SU-DHL-6 (cell line): ENCODE results near the gene PMEPA1.

ENCODE experiments used
- H2AFZ ChIP-seq: fragments of 200-600 bp; sonication (generic); 2 replicates; pipeline ENCODE4 v1.6.1; 2014; ENCODE audit warnings: low read depth, mild to moderate bottlenecking, moderate library complexity, mixed read lengths, antibody characterized with exemption, low read length; ENCODE audit not compliant: severe bottlenecking
- H3F3A ChIP-seq: fragments of 200-600 bp; shearing (Covaris generic); 2 replicates; pipeline ENCODE4 v1.6.0; 2016; ENCODE audit warnings: antibody characterized with exemption, mild to moderate bottlenecking; ENCODE audit not compliant: insufficient read depth
- H3K27ac ChIP-seq: fragments of 200-600 bp; sonication (generic); 2 replicates; pipeline ENCODE4 v1.5.1; 2016; ENCODE audit warnings: low read depth, mild to moderate bottlenecking, low read length, moderate library complexity, mixed read lengths
- H3K27me3 ChIP-seq: fragments of 200-600 bp; sonication (generic), shearing (Covaris generic); 2 replicates; pipeline ENCODE4 v1.6.0; 2014; ENCODE audit warnings: mild to moderate bottlenecking, low read length
- H3K36me3 ChIP-seq: fragments of 200-600 bp; sonication (generic); 2 replicates; pipeline ENCODE4 v1.6.1; 2014; ENCODE audit warnings: mild to moderate bottlenecking, low read length, mixed read lengths
- H3K4me2 ChIP-seq: fragments of 300-600, 200-600 bp; shearing (Covaris generic), sonication (generic); 2 replicates; pipeline ENCODE4 v1.6.0; 2014; ENCODE audit warnings: low read length, low read depth, mild to moderate bottlenecking; ENCODE audit not compliant: poor library complexity, severe bottlenecking
- H3K4me3 ChIP-seq: fragments of 200-600 bp; sonication (generic); 2 replicates; pipeline ENCODE4 v1.5.1; 2014; ENCODE audit warnings: antibody characterized with exemption, low read length, mild to moderate bottlenecking, mixed read lengths; ENCODE audit not compliant: insufficient read depth, poor library complexity, severe bottlenecking
- H3K79me2 ChIP-seq: fragments of 200-600 bp; sonication (generic); 2 replicates; pipeline ENCODE4 v1.6.1; 2014; ENCODE audit warnings: mild to moderate bottlenecking, low read length, moderate library complexity; ENCODE audit not compliant: insufficient read depth
- H3K9ac ChIP-seq: fragments of 200-600 bp; sonication (generic); 2 replicates; pipeline ENCODE4 v1.7.0; 2014; ENCODE audit warnings: mild to moderate bottlenecking, low read length
- H3K9me2 ChIP-seq: fragments of 200-600 bp; sonication (generic); replicated peaks from 2 replicates; pipeline ENCODE4 v1.6.1; 2014; ENCODE audit warnings: low read length; ENCODE audit not compliant: insufficient read depth
- H3K9me3 ChIP-seq: fragments of 200-600 bp; sonication (generic); 2 replicates; pipeline ENCODE4 v1.6.1; 2014; ENCODE audit warnings: low read length, mixed read lengths; ENCODE audit not compliant: insufficient read depth
- H4K20me1 ChIP-seq: fragments of 200-600 bp; sonication (generic); 2 replicates; pipeline ENCODE4 v1.6.1; 2014; ENCODE audit warnings: low read depth, mild to moderate bottlenecking, antibody characterized with exemption, low read length, moderate library complexity, mixed read lengths
- EZH2phosphoT487 ChIP-seq: fragments of 200-600 bp; sonication (generic), shearing (Covaris generic); conservative IDR thresholded peaks from 2 replicates; pipeline ENCODE4 v1.6.1; 2018; ENCODE audit warnings: mild to moderate bottlenecking, antibody characterized with exemption, low read length, moderate library complexity, mixed read lengths
- TF ChIP-seq, protein P1 (sequence below): fragments of 200-600 bp; sonication (generic); IDR thresholded peaks from one replicate; pipeline ENCODE4 v1.5.1; 2017; ENCODE audit warnings: antibody characterized with exemption, mild to moderate bottlenecking, low read length, moderate library complexity; ENCODE audit not compliant: insufficient read depth, poor library complexity, severe bottlenecking

Gene PMEPA1

DNA sequence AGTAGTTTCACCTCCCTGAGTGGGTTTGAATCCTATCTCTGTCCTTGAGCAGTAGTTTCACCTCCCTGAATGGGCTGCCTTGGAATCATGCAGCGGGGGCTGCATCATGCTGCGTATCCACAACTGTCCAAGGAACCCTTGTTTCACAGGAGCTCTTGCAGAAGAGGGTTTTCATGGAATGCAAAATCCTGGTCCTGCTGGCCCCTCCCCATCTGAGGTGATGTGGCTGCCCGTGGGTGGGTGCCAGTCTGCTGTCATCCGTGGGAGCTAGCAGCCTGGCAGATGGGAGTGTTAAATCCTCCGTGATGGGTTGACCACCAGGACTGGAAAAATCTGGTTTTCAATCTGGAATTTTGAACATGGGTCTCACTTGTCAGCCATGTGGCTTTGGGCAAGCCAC is 111.3 kb downstream of the PMEPA1 start:
- no peak overlapping the region for H3K27ac ChIP-seq
- H3F3A ChIP-seq, result no peaks in the 10 kb centered on the region
- no peaks in the 10 kb centered on the region for H4K20me1 ChIP-seq
- no peak overlapping the region for H2AFZ ChIP-seq
- no peaks in the 10 kb centered on the region for H3K79me2 ChIP-seq
- no peak overlapping the region for H3K4me2 ChIP-seq
- H3K36me3 ChIP-seq, result no peaks in the 10 kb centered on the region
- H3K9me2 ChIP-seq, result no peaks in the 10 kb centered on the region
- H3K27me3 ChIP-seq, result no peaks in the 10 kb centered on the region
- no peak overlapping the region for H3K4me3 ChIP-seq
- no peak overlapping the region for H3K9ac ChIP-seq
- no peaks in the 10 kb centered on the region for H3K9me3 ChIP-seq
- TF ChIP-seq, protein P1, sequence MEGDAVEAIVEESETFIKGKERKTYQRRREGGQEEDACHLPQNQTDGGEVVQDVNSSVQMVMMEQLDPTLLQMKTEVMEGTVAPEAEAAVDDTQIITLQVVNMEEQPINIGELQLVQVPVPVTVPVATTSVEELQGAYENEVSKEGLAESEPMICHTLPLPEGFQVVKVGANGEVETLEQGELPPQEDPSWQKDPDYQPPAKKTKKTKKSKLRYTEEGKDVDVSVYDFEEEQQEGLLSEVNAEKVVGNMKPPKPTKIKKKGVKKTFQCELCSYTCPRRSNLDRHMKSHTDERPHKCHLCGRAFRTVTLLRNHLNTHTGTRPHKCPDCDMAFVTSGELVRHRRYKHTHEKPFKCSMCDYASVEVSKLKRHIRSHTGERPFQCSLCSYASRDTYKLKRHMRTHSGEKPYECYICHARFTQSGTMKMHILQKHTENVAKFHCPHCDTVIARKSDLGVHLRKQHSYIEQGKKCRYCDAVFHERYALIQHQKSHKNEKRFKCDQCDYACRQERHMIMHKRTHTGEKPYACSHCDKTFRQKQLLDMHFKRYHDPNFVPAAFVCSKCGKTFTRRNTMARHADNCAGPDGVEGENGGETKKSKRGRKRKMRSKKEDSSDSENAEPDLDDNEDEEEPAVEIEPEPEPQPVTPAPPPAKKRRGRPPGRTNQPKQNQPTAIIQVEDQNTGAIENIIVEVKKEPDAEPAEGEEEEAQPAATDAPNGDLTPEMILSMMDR, result no peak
- TF ChIP-seq EZH2phosphoT487, result no peak
